Ishikawa (cell line): ENCODE results near the gene CCNK.

Source experiments
- CEBPB ChIP-seq: IDR thresholded peaks from 2 replicates; pipeline ENCODE4 v1.6.1; 2012
- CREB1 ChIP-seq: IDR thresholded peaks from 2 replicates; pipeline ENCODE4 v1.6.1; 2012; ENCODE audit warnings: low read depth
- EGR1 ChIP-seq: IDR thresholded peaks from 2 replicates; pipeline ENCODE4 v1.6.1; 2012
- EP300 ChIP-seq: IDR thresholded peaks from 2 replicates; pipeline ENCODE4 v1.6.1; 2012; ENCODE audit warnings: borderline replicate concordance
- FOXM1 ChIP-seq: IDR thresholded peaks from 2 replicates; pipeline ENCODE4 v1.6.1; 2012; ENCODE audit warnings: low read depth, borderline replicate concordance
- MAX ChIP-seq: IDR thresholded peaks from 2 replicates; pipeline ENCODE4 v1.6.1; 2012
- NFIC ChIP-seq: IDR thresholded peaks from 2 replicates; pipeline ENCODE4 v1.6.1; 2012
- RAD21 ChIP-seq: IDR thresholded peaks from 2 replicates; pipeline ENCODE4 v1.6.1; 2012; ENCODE audit warnings: low read depth
- REST ChIP-seq: IDR thresholded peaks from 2 replicates; pipeline ENCODE4 v1.6.1; 2012; ENCODE audit warnings: low read depth, mild to moderate bottlenecking
- TAF1 ChIP-seq: IDR thresholded peaks from 2 replicates; pipeline ENCODE4 v1.6.1; 2012; ENCODE audit warnings: low read depth, mild to moderate bottlenecking
- TCF12 ChIP-seq: IDR thresholded peaks from 2 replicates; pipeline ENCODE4 v1.6.1; 2012; ENCODE audit warnings: low read depth
- TEAD4 ChIP-seq: IDR thresholded peaks from 2 replicates; pipeline ENCODE4 v1.6.1; 2012
- USF1 ChIP-seq: IDR thresholded peaks from 2 replicates; pipeline ENCODE4 v1.6.1; 2012
- YY1 ChIP-seq: IDR thresholded peaks from 2 replicates; pipeline ENCODE4 v1.6.1; 2012; ENCODE audit warnings: low read depth
- ZBTB7A ChIP-seq: IDR thresholded peaks from 2 replicates; pipeline ENCODE4 v1.6.1; 2012; ENCODE audit warnings: low read depth

CCNK gene

GRCh38 chr14:99503848-99504453, 22.7 kb downstream of the CCNK start:
- TF ChIP-seq NFIC: no peak

- TF ChIP-seq RAD21 (no peak), NFIC (no peak), CEBPB (no peak), TEAD4 (no peak), USF1 (no peak), CREB1 (no peak), EP300 (no peak), REST (no peak), TCF12 (no peak), YY1 (no peak), TAF1 (no peak), FOXM1 (no peak)
Measured at GRCh38 chr14:99505089-99505488, 23.9 kb downstream of the CCNK start.

GRCh38 chr14:99506276-99506675, 25.1 kb downstream of the CCNK start:
- TF ChIP-seq RAD21 (no peak), CREB1 (no peak)

GRCh38 chr14:99507860-99508640, 26.8 kb downstream of the CCNK start:
- TF ChIP-seq TCF12: no peak
- no peak for TF ChIP-seq TAF1
- no peak for TF ChIP-seq NFIC
- no peak for TF ChIP-seq EP300
- no peak for TF ChIP-seq CREB1
- TF ChIP-seq CEBPB: no peak
- no peak for TF ChIP-seq RAD21
- TF ChIP-seq EGR1: no peak
- TF ChIP-seq USF1: no peak
- TF ChIP-seq TEAD4: no peak
- TF ChIP-seq MAX: no peak
- no peak for TF ChIP-seq REST
- no peak for TF ChIP-seq ZBTB7A
- TF ChIP-seq FOXM1: no peak

- TF ChIP-seq FOXM1: no peak
- TF ChIP-seq TCF12: no peak
- TF ChIP-seq CREB1: no peak
- no peak for TF ChIP-seq YY1
- no peak for TF ChIP-seq TAF1
Measured at GRCh38 chr14:99508896-99509629, 27.9 kb downstream of the CCNK start.

- TF ChIP-seq YY1: no peak
- TF ChIP-seq TAF1: no peak
- no peak for TF ChIP-seq FOXM1
- TF ChIP-seq REST: no peak
- TF ChIP-seq MAX: no peak
- no peak for TF ChIP-seq CREB1
- no peak for TF ChIP-seq EGR1
- TF ChIP-seq EP300: no peak
- no peak for TF ChIP-seq TEAD4
- TF ChIP-seq NFIC: no peak
- no peak for TF ChIP-seq CEBPB
- TF ChIP-seq RAD21: no peak
- no peak for TF ChIP-seq USF1
- TF ChIP-seq TCF12: no peak
- no peak for TF ChIP-seq ZBTB7A
Measured at GRCh38 chr14:99509871-99510555, 28.8 kb downstream of the CCNK start.
